PFSK-1 (cell line): ENCODE data around the gene FCN2.

Experiments
- FOXP2 ChIP-seq: optimal IDR thresholded peaks from 2 replicates; pipeline ENCODE3; 2011; ENCODE audit warnings: borderline replicate concordance, control low read depth, inconsistent platforms; ENCODE audit not compliant: insufficient read depth; ENCODE audit errors: extremely low read length, extremely low read depth
- POLR2AphosphoS5 ChIP-seq: IDR thresholded peaks from 2 replicates; pipeline ENCODE4 v1.6.1; 2012; ENCODE audit warnings: low read depth, mild to moderate bottlenecking, control low read depth, low read length, moderate library complexity
- SIN3A ChIP-seq: IDR thresholded peaks from 2 replicates; pipeline ENCODE4 v1.6.1; 2012; ENCODE audit warnings: mild to moderate bottlenecking, low read length, moderate library complexity, borderline replicate concordance; ENCODE audit not compliant: insufficient read depth
- TAF1 ChIP-seq: IDR thresholded peaks from 2 replicates; pipeline ENCODE4 v1.6.1; 2012; ENCODE audit warnings: low read length, control low read depth, borderline replicate concordance; ENCODE audit not compliant: insufficient read depth
- TF ChIP-seq, protein P1 (sequence below), 2 experiments: IDR thresholded peaks; 2 replicates each; pipeline versions ENCODE4 v1.6.1 to v1.8.0; 2011 to 2012; ENCODE audit warnings: low read depth in 2 of 2, low read length in 2 of 2, control low read depth in 1 of 2, inconsistent platforms in 1 of 2, mild to moderate bottlenecking in 1 of 2, moderate library complexity in 1 of 2; ENCODE audit not compliant: insufficient read depth in 1 of 2

FCN2 gene

DNA sequence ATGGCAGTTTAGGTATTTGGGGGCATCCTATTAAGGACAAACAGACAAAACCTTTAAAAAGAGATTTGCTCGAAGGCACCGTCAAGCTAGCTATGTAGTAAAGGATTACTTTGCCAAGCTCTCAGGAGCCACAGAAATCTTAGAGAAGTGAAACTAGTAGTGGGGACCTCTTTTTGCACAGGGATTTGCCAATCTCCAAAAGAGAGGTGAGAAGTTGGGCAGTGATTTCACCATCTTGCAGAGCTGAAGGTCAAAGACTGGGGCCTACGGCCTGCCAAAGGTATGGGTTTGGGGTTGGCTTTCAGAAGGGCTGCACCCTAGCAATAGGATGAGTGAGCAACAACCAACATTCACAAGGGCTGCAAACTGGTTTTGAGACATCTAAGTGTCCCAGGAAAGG is 38.7 kb downstream of the FCN2 start:
- TF ChIP-seq POLR2AphosphoS5 = no peak
- TF ChIP-seq FOXP2 = no peak
- no peak for TF ChIP-seq TAF1
- no peak for TF ChIP-seq SIN3A
- TF ChIP-seq, protein P1, sequence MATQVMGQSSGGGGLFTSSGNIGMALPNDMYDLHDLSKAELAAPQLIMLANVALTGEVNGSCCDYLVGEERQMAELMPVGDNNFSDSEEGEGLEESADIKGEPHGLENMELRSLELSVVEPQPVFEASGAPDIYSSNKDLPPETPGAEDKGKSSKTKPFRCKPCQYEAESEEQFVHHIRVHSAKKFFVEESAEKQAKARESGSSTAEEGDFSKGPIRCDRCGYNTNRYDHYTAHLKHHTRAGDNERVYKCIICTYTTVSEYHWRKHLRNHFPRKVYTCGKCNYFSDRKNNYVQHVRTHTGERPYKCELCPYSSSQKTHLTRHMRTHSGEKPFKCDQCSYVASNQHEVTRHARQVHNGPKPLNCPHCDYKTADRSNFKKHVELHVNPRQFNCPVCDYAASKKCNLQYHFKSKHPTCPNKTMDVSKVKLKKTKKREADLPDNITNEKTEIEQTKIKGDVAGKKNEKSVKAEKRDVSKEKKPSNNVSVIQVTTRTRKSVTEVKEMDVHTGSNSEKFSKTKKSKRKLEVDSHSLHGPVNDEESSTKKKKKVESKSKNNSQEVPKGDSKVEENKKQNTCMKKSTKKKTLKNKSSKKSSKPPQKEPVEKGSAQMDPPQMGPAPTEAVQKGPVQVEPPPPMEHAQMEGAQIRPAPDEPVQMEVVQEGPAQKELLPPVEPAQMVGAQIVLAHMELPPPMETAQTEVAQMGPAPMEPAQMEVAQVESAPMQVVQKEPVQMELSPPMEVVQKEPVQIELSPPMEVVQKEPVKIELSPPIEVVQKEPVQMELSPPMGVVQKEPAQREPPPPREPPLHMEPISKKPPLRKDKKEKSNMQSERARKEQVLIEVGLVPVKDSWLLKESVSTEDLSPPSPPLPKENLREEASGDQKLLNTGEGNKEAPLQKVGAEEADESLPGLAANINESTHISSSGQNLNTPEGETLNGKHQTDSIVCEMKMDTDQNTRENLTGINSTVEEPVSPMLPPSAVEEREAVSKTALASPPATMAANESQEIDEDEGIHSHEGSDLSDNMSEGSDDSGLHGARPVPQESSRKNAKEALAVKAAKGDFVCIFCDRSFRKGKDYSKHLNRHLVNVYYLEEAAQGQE (IDR thresholded peaks at IDR 0.05; ENCODE audit: insufficient read depth in 1 of 2, low read depth in 2 of 2, low read length in 2 of 2) = no peak

DNA sequence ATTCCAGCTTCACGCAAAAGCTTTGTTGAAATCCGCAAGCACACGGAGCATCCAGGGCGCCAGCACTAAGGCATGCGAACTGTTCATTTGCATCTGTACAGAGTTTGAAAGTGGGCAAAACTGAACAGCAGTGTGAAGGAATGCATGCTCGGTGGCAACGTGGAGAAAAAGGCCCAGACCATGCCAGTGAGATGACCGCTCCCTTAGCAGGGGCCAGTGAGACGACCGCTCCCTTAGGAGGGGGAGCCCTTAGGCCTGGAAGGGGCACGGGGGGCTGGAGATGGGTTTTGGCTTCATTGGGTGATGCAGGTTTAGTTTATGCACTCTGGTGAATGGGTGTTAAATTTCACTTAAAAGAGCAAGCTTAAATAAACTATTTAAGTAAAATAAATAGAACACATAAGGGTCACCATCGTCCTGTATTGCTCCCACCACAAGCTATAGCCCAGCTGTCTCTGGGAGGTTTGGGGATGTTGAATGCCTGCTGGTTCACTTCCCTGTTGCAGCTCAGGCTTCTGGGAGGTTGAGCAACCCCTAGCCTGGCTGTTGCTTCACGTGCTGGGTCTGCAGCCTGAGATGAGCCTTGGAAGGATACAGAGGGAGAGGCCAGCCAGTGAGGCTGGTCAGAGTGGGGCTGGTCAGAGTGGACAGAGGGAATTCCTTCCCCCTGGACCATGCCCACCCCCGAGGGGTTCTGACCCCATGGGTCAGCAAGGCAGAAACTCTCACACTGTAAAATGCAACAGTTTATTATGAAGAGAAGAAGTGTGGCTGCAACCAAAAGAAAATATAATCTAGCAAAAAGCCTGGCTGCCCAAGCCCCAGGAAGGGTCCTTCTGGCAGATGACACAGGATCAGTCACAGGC is 41.7 kb downstream of the FCN2 start:
- TF ChIP-seq, protein P1 (IDR thresholded peaks at IDR 0.05; ENCODE audit: insufficient read depth in 1 of 2, low read depth in 2 of 2, low read length in 2 of 2) = no peak
- no peak for TF ChIP-seq SIN3A

DNA sequence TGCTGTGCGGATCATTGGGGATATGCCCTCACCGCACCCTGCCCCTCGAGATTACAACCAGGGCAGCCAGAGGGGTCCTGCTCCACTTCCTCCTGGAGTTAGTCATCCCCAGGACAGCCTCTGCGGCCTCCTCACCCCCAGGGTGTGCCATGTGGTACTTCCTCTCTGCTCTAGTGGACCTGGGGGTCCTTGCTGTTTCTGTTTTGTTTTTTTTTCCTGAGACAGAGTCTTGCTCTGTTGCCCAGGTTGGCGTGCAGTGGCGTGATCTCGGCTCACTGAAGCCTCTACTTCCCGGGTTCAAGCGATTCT is 42.3 kb downstream of the FCN2 start:
- TF ChIP-seq, protein P1 (IDR thresholded peaks at IDR 0.05; ENCODE audit: insufficient read depth in 1 of 2, low read depth in 2 of 2, low read length in 2 of 2) = no peak
- TF ChIP-seq SIN3A (no peak), TAF1 (no peak), FOXP2 (no peak)

DNA sequence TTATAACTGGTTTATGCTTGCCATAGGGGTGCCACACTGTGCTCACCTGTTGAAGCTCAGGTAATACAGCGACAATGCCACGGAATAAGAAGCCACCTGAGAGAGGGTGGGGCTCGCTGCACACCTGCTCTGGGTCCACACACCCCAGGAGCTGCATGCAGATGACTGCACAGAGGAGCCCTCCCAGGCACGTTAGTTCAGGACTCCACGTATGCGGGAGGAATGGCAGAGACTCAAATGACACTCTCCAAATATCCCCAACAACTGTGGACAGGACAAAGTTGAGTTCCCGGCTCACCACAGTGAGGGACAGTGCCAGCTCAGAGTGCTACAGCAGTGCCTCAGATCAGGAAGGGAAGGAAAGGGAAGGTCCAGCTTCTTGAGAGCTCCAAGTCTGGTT is 42.9 kb downstream of the FCN2 start:
- TF ChIP-seq, protein P1 (IDR thresholded peaks at IDR 0.05; ENCODE audit: insufficient read depth in 1 of 2, low read depth in 2 of 2, low read length in 2 of 2) = no peak
- TF ChIP-seq POLR2AphosphoS5 = no peak
- TF ChIP-seq TAF1 = no peak
- no peak for TF ChIP-seq SIN3A
- TF ChIP-seq FOXP2 = no peak

DNA sequence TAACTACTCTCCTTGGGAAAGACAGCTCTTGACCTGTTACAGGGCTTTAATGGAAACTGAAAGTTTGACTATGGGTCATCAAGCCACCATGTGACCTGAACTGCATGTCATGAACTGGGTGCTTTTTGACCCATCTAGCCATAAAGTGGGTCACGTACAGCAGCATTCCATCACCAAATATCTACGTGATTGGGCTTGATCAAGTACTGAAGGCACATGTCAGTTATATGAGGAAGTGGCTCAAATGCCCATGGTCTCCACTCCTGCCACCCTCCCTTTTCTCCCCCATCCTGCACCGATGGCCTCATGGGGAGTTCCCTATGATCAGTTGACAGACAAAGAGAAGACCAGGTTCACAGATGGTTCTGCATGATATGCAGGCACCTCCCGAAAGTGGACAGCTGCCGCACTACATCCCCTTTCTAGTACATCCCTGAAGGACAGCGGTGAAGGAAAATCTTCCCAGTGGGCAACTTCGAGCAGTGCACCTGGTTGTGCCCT is 44.5 kb downstream of the FCN2 start:
- TF ChIP-seq POLR2AphosphoS5 = no peak
